GM12873 (cell line): ENCODE data around the gene MS4A5.

Experiments
- CTCF ChIP-seq: IDR thresholded peaks from 2 replicates; pipeline ENCODE4 v1.5.1; 2012; ENCODE audit warnings: low read depth, mild to moderate bottlenecking, moderate library complexity, low read length, control low read depth; ENCODE audit not compliant: insufficient read depth; ENCODE audit errors: missing control alignments

The MS4A5 gene

GRCh38 chr11:60429272-60429671, at the start of gene MS4A5:
MS4A5 (plus strand) TSS chr11:60429572; CDS start chr11:60429675, 103 bp downstream.
- TF ChIP-seq CTCF, result no peak

GRCh38 chr11:60389279-60389910, 40.0 kb upstream of the MS4A5 start:
- no peak for TF ChIP-seq CTCF

GRCh38 chr11:60390419-60390818, 39.0 kb upstream of the MS4A5 start:
- TF ChIP-seq CTCF, result no peak

GRCh38 chr11:60392361-60392760, 37.0 kb upstream of the MS4A5 start:
- no peak for TF ChIP-seq CTCF

- TF ChIP-seq CTCF, result no peak
Measured at GRCh38 chr11:60393016-60393415, 36.4 kb upstream of the MS4A5 start.

- TF ChIP-seq CTCF, result no peak
Measured at GRCh38 chr11:60394666-60395380, 34.5 kb upstream of the MS4A5 start.

GRCh38 chr11:60396382-60396781, 33.0 kb upstream of the MS4A5 start, which contains the start of gene MS4A14:
MS4A14 (plus strand) TSS chr11:60396459; CDS start chr11:60396579, 120 bp downstream.
- TF ChIP-seq CTCF, result no peak
